H1 (cell line): ENCODE results near the gene DHRS1.

Source experiments
- ATF2 ChIP-seq: IDR thresholded peaks from 2 replicates; pipeline ENCODE4 v1.6.1; 2012; ENCODE audit warnings: low read length, inconsistent platforms
- CHD2 ChIP-seq: IDR thresholded peaks from 2 replicates; pipeline ENCODE4 v1.6.1; 2012; ENCODE audit warnings: low read length, improper control_type of control experiment
- JUN ChIP-seq: IDR thresholded peaks from 2 replicates; pipeline ENCODE4 v1.6.1; 2011; ENCODE audit warnings: low read depth, mild to moderate bottlenecking, improper control_type of control experiment, low read length

- TF ChIP-seq ATF2 = no peak
- no peak for TF ChIP-seq CHD2
- TF ChIP-seq JUN = no peak
Measured at GRCh38 chr14:24243336-24243836, 56.2 kb downstream of the DHRS1 start.
